Esophagus mucosa (tissue), 1 donor: Measurements from ENCODE around the gene ACTL8. TPM values are rescaled to one million over a fixed set of nuclear protein-coding genes. Genes with fewer than 3 reads are reported as not detected.

Source experiments
- ATAC-seq: fragments of 200-7000 bp; cut with Tn5 transposase; one replicate; pipeline ENCODE4 v1.9.1; 2020
- total RNA-seq: library from RNA; stranded (reverse); gene quantifications from one replicate; pipeline ENCODE4 v1.2.4, GENCODE V29; 2023
- donor health status: DM: yes; HTN: yes; CAD: no.

Gene ACTL8
- total RNA-seq, 1 donor from 2014 or later = 0.20 TPM

DNA sequence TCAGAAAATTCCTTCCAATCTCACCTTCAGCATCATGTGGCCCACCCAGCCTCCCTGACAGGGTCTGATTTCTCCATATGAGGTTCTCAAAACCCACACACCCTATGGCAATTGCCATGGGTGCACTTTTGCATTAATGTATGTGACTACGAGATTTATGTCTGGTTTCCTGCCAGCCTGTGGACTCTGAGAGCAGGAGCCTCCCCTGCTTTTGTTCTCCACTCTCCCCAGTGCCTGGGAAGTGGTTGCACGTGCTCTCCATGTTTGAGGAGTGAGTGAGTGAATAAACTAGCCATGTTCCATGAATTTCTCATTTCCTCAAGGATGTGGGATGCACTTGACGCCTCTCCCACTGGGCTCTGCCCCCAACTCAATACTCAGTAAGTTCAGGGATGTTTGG lies 91.2 kb downstream of the ACTL8 start:
- no peak for ATAC-seq

GRCh38 chr1:17847111-17847510 lies 92.0 kb downstream of the ACTL8 start:
- no peak for ATAC-seq

- ATAC-seq = no peak
Observed at GRCh38 chr1:17849216-17849615, 94.1 kb downstream of the ACTL8 start.

- no peak for ATAC-seq
Observed at GRCh38 chr1:17851056-17851455, 95.9 kb downstream of the ACTL8 start.

DNA sequence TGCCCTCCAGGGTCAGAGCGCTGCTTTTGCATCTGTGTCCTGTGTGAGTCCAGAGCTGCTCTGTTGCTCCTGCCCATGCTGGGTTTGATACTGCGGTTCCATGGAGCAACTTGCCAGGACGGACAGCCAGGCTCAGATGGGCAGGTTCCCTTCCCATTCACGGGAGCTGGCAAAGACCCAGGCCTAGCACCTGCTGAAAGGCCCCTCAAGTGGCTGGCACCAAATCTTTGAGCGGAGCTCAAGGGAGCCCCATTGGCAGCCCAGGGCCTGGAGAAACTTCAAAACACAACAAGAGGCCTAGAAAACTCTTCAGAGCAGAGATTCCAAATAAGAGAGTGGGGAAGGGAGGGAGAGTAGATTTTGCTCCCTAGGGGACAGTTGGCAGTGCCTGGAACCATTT lies 97.2 kb downstream of the ACTL8 start:
- ATAC-seq = no peak

- ATAC-seq = no peak
Observed at GRCh38 chr1:17853241-17853935, 98.3 kb downstream of the ACTL8 start.

GRCh38 chr1:17856496-17857108 lies 101.5 kb downstream of the ACTL8 start:
- no peak for ATAC-seq

DNA sequence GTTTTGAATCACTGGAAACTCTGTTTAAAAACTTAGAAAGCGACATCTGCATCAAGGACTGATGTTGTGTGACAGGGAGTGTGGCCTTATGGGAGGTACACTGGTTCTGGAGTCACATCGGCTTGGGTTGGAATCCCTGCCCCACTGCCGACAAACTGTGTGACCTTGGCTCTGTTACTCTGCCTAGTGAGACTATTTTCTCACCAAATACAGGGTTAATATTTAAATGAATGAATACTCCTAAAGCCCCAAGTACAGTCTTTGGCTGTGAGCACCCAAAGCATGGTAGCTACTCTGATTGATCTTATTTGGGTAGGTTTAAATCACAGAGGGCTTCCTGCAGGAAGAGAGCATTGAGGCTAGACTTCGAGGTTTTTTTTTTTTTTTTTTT lies 102.0 kb downstream of the ACTL8 start:
- ATAC-seq = no peak

GRCh38 chr1:17857996-17858395 lies 102.9 kb downstream of the ACTL8 start:
- no peak for ATAC-seq

DNA sequence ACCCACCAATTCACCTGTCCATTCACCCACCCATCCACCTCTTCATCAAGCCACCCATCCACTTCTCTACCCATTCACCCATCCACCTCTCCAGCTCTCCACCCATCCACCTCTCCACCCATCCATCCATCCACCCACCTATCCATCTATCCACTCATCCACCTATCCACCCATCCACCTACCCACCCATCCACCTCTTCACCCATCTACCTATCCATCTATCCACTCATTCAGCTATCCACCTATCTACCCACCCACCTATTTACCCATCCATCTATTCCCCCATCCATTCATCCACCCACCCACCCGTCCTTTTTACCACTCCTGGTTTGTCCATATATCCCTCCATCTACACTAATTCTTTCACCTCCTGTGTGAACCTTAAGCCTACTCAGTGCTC lies 105.7 kb downstream of the ACTL8 start:
- ATAC-seq = no peak

DNA sequence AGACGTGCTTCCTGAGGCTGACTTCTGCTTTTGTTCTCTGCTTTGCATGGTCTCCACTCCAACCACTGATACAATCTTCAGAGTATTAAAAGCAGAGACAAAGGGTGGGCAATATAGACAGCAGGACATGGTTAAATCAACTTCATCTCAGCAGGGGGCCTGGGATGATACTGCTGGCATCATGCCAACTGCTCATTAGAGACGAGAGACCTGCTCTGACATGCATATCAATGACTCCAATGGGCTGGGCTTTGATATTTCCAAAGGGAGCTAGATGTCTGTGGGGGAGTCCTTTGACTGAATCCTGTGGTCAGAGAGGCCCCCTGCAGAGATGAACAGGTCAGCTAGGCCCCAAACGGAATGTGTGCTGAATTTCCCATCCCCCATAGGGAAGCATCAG lies 106.6 kb downstream of the ACTL8 start:
- ATAC-seq = no peak

- no peak for ATAC-seq
Observed at GRCh38 chr1:17862121-17862520, 107.0 kb downstream of the ACTL8 start.

DNA sequence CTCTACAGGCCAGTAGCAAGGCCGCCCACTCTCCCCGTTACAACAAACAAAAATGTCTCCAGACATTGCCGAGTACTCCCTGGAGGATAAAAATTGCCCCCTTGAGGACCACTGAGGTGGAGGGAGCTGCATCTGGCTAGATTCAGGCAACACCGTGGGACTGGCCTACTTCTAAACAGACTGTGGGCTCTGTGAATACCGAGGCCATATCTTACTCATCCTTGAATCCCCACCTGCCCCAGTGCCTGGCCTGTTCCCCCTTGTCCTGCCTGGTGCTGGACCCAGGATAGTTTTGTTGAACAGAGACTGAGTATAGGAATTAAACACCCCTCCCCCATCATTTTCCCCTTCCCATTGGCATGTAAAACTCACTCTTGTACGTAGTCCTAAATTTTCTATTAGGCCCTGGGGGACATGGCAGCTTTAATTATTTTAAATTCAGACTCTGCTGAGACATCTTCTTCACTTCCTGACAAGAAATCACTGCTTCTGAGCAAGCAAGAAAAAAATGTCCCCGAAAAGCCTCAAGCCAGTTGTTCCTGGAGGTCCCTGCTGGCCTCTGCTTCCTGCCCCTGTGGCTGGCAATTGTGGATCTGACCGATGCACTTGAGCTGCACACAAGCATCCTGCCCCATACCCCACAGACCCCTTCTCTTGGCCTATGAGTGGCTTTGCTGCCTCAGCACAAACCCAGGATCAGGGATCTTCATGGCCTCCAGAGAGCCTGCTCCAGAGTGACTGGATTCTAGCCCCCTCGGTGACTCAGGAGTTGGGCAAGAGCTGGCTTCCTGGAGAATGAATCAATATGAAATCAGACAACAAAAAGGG lies 111.0 kb downstream of the ACTL8 start:
- no peak for ATAC-seq

DNA sequence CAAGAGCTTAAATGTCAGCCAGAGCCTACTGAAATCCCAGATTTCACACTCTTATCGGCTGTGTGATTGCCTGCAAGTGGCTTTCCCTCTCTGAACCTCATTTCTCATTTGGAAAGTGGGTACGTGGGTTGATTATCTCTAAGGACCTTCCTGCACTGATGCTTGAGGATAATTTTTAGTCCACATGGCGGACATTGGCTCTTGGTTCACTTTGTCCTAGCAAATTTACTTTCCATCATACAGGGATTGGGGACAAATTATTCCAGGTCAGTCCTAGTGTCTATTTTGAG lies 111.6 kb downstream of the ACTL8 start:
- ATAC-seq = no peak

DNA sequence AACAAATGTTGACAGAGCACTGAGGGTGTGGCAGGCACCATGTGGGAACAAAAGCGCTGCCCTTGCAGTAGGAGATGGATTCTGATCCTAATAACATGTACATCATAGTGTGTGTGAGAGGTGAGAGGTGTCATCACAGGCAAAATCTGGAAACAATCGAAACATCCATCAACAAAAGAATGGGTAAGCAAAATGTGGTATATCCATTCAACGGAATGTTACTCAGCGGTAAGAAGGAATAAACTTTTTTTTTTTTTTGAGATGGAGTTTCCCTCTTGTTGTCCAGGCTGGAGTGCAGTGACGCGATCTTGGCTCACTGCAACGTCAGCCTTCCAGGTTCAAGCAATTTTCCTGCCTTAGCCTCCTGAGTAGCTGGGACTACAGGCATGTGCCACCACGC lies 112.3 kb downstream of the ACTL8 start:
- no peak for ATAC-seq

DNA sequence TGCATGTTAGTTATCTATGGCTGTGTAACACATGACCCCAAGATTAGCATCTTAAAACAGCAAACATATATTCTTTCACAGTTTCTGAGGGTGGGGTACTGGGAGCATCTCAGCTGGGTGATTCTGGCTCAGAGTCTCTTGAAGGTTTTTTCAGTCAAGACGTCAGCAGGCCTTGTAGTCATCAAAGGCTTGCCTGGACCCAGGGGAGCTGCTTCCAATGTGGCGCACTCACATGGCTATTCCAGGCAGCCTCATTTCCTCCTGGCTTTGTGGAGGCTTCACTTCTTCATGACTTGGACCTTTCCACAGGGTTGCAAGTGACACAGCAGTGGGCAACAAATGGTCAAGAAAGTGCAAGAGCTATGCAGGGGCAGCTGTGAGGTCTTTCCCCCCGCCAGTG lies 114.7 kb downstream of the ACTL8 start:
- ATAC-seq = no peak

- ATAC-seq = no peak
Observed at GRCh38 chr1:17870679-17871078, 115.5 kb downstream of the ACTL8 start.

- ATAC-seq = no peak
Observed at GRCh38 chr1:17873007-17873675, 118.0 kb downstream of the ACTL8 start.

- ATAC-seq = no peak
Observed at GRCh38 chr1:17874231-17874630, 119.1 kb downstream of the ACTL8 start.

DNA sequence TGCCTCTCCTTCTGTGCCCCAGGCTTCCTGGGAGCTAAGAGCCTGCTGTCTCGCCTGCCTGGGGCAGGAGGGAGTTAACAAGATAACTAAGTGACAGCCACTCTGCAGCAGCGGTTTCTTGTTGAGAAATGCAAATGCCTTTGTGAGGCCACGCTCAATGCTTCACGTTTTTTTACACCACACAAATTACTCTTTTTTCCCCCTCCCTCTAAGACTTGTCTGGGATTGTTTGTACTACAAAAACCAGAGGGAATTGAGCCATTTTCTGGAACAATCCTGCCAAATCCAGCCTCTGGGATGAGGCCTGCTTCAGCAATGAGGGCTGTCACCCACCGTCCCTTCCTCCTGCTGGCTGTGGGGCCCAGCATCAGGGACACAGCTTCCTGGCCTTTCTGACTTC lies 119.6 kb downstream of the ACTL8 start:
- no peak for ATAC-seq

DNA sequence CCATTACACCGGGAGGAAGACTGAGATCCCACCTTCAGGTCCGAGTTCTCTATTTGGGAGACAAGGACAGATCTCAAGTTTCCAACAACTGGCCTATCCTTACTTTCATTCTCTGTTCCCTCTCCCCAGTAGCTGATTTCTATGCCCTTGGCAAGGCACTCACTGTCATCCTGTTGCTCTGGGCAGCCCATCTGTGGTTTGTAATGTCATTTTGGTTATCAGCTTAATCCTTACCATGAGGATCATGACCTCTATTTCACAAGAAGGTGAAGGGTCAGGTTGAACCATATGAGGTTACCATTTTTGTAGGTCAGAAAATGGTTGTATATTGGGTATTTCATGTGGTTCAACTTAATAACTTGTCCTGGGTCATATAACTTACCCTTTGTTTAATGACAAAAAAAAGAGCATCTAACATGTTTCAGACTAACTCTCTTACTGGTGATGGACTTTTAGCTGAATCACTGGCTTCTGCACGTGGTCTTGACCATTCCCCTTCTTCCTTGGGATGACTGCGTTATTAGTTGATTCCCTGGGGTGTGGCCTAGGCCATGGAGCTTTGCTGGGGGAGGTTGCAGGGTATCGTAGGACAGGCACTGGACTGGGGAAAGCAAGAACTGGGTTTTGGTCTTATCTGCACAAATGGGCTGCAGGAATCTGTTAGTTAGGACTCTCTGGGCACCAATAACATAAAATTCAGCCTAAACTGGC lies 120.2 kb downstream of the ACTL8 start:
- no peak for ATAC-seq

GRCh38 chr1:17875882-17876280 lies 120.7 kb downstream of the ACTL8 start:
- ATAC-seq = no peak
